GM19035 (cell line): ENCODE results near the gene SKIDA1.
A peak's percentile ranks its signal among the peaks of the same experiment; 100 is the strongest.

Experiments used
- ATAC-seq: cut with Tn5 transposase; IDR thresholded peaks from one replicate; pipeline ENCODE4 v1.9.1; 2021; ENCODE audit not compliant: unreplicated experiment

SKIDA1 gene

GRCh38 chr10:21517134-21518031, 8.1 kb downstream of the SKIDA1 start:
- peak; percentile 59 for ATAC-seq

GRCh38 chr10:21516242-21517131, 9.0 kb downstream of the SKIDA1 start:
- peak; percentile 65 for ATAC-seq

DNA sequence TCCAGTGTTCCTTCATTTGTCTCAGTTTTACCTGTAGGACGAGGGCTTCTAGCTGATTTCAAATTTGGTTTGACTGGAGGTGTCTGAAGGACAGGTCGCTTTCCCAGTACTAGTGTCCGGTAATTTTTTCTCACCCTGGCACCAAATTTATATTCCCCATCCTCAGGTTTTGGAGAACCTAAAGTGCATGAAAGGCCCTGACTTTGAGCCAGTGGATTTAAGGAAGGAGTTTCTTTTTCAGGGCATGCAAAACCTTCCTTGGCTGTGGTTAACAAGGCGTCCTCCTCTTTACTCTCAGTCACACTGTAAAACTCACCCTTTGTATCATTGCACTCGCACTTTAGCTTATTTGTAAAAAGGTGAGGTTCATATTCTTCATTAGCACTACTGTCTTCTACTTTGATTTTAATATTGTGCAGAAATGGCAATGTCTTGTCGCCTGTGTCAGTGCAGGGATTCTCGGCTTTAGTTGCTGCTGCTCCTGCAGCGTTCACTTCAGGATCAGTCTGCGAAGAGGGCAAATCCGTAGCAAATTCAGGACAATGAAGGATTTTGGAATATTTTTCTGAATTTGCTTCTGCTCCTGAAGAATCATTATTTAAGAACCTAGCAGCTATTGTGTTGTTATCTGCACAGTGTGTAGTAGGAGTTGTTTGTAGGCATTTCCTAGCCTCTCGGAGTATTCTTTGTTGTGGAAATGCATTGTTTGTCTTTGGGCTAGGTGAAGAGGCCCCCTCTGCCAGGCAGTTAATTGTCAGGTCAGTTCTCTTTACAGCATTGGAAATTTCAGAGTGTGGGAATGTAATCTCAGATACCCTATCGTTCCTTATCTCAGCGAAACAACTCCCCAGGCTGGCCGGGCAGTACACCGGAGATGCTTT, 9.9 kb downstream of the SKIDA1 start:
- no peak for ATAC-seq

DNA sequence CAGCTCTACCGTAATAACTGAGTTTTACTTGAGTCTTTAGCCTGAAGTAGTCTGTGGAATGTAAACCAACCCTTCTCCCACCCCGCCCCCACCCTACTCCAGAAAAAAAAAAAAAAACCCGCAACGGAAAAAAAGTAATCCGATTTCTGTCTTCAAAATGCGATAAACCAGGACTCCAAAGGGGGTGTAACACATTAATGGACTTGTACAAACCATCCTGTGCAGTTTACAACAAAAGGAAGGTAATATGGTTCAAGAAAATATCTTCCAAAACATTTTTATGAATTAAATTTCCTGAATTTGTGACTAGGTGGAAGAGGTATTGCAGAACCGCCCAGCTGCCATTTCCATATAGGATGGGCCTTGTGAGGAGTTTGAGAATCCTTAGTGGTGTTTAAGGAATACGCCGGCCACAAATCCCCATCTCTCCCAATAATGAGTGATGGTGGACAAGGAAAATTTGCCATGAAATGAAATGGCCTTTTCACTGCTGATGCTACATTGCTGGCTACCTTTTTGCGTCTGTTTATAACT, 10.6 kb downstream of the SKIDA1 start:
- no peak for ATAC-seq

DNA sequence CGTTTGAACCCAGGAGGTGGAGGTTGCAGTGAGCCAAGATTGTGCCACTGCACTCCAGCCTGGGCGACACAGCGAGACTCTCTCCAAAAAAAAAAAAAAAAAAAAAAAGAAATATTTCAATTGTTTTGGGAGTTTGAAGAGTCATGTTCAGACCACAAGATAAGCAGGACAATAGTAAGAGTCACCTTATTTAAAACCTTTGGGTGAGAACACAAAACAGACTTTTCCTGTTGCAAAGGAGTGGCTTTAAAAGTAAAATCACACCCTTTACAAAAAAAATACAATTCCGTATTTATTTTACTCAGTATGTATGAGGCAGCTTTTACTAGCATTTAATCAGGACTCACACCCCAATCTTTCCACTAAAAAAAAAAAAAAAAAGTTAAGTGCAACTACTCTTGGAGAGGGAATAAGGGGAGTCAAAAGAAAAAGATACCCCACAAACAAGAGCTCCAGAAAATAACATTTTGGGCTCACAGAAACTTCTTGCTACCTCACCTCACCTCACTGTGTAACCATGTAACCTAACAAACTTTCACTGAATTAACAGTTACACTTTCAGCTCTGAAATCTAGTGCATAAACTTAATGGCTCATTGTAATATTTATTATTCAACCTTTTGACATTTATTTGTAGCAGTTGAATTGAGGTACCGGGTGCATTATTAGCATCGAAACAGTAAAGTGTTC, 11.2 kb downstream of the SKIDA1 start:
- no peak for ATAC-seq

- ATAC-seq = no peak
Observed at GRCh38 chr10:21513405-21513788, 12.1 kb downstream of the SKIDA1 start.

- ATAC-seq = no peak
Observed at GRCh38 chr10:21512573-21513404, 12.7 kb downstream of the SKIDA1 start.

GRCh38 chr10:21511946-21512572, 13.4 kb downstream of the SKIDA1 start:
- ATAC-seq = no peak

DNA sequence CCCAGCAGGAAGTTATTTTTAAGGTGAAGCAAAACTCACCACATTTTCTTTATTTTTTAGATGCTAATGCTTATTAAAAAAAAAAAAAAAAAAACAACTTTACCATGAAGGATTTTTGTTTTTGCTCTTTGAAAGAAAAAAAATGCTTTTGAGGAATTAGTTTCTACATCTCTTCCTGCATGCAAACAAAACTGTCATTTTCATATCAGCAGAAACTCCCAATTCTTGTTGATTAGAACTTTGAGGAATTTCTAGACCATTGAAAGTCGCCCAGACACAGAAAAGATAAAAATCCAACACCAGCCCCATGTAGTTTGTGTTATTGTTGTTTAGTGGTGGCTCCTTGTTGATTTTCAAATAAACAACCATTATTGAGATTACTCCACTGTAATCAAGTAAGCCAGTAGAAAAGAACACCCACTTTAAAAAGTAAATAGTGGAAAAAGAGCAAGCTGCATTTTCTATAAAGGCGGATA, 14.3 kb downstream of the SKIDA1 start:
- no peak for ATAC-seq

- no peak for ATAC-seq
Observed at GRCh38 chr10:21510241-21511094, 15.0 kb downstream of the SKIDA1 start.

DNA sequence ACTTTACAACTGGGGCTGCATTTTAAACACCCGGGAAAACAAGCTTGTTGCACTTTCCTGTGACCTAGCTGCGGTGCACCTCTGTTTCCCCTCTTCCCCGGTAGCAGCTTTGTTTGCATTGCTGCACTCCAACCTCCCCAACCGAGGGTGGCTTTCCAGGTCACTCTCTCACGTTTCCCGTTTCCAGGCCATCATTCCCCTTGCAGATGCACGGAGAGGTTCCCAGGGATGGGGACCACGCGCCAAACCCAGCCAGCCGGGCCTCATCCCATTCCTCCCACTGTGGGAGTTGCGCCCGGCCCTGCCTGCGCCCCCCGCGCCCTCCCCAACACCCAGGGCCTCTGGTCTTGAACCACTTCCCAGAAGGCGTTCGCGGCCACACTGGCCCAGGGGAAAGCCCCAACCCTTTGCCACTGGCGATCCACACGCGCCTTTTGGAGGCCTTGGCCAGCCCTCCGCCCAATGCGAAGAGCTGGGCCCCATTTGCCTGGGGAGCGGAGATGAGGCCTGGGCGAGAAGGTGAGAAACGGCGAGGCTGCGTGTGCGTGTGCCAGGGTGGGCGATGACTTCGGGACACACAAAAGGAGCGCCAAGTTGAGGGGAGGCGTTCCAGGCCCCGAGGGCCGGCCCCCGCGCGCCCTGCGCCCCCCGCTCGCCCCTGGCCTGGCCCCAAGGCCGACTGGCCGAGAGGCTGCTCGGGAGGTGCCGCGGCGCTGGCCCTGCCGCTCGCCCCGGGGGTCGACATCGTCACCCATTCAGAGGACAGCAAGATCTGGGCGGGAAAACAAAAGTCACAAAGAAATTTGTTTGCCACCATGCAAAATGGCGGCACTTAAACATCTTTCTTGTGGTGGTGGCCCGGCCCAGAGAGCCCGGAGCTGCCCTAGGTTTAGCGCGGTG, 15.9 kb downstream of the SKIDA1 start:
- ATAC-seq = no peak

DNA sequence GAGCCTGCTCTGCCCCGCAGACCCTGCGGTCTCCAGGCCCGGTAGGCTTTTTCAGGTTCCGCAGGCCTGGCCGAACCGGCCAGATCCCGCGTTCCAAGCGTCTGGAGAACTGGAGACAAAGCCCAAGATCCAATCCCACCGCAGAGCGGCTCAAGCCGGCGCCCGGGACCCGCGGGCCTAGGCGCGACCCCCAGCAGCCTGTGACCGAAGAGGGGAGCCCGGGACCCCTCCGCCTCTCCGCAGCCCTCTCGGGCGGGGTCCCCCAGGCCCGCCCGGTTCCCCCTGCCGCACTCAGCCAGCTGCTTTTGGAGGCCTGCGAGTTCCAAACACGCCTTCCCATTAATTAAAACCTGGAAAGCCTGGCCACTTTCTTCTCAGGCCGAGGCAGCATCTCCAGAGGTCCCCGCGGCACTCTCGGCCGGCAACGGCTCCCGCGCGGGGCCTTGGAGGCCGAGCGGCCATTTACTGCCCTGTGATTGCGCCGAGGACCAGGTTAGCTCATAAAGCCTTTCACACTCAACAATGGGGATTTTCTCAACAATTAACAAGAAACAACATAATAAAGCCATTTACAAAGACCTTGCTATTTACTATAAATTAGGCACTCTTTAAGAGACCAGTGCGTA, 16.7 kb downstream of the SKIDA1 start:
- ATAC-seq = no peak

- no peak for ATAC-seq
Observed at GRCh38 chr10:21507150-21507549, 18.3 kb downstream of the SKIDA1 start.

DNA sequence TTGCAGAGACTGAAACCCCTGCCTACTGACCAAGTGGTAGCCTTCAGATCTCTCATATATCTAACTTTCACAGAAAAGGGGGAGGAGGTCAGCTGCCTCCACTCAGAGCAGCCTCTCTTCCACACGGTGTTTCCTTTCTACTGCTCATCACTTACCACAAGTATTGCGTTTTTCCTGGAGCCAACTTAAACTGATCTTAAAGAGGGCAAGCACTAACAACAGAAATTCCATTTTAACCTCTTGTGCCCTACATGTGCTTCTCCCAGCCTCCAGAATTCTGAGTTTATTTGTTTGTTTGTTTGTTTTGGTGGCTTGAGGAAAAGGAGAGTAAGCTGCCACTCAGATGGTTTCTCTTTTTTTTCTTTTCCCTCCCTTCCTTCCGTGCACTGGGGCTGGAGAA, 19.1 kb downstream of the SKIDA1 start:
- ATAC-seq = no peak

- no peak for ATAC-seq
Observed at GRCh38 chr10:21505711-21506278, 19.7 kb downstream of the SKIDA1 start.

DNA sequence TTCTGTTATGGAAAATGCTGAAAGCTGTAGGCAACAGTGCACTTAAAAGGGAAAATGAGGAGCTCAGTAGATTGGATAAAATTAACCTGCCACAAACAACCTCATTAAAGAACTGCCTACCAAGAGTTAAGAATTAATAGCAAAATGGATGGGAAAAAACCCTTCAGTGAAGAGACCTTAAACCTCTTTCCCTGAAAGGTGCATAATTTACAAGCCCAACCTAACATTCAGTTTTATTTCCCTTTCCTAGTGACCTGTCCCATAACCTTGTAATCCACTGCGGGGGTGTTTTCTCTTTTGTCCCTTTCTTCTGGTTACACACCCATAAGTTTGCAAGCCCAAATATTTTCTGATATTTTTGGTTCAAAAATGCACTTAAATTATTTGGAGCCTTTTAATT, 21.9 kb downstream of the SKIDA1 start:
- ATAC-seq = no peak
